GM21619 (cell line): ENCODE measurements around the gene UTS2.

Experiments
- ATAC-seq: cut with Tn5 transposase; IDR thresholded peaks from one replicate; pipeline ENCODE4 v1.9.1; 2021; ENCODE audit not compliant: unreplicated experiment

The UTS2 gene

GRCh38 chr1:7863756-7864328 is 11.0 kb upstream of the UTS2 start:
- no peak for ATAC-seq

- ATAC-seq = no peak
Observed at GRCh38 chr1:7862211-7863060, 9.6 kb upstream of the UTS2 start.

- no peak for ATAC-seq
Observed at GRCh38 chr1:7861452-7861851, 8.6 kb upstream of the UTS2 start.

DNA sequence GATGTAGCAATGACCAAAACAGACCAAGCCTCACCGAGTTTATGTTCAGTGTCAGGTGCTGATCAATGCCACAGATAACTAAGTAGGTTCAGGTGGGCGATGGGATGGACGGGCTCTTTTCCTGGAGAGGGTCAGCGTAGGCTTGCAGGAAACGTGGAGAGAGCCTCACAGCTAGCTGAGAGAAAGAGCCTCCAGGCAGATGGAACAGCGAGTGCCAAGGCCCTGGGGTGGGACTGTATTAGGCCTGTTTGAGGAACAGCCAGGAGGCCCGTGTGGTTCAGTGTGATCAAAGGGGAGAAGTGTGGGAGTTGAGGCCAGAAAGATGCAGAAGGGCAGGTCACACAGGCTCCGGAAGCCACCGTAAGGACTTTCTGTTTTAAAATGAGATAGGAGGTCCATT is 7.3 kb upstream of the UTS2 start:
- no peak for ATAC-seq

DNA sequence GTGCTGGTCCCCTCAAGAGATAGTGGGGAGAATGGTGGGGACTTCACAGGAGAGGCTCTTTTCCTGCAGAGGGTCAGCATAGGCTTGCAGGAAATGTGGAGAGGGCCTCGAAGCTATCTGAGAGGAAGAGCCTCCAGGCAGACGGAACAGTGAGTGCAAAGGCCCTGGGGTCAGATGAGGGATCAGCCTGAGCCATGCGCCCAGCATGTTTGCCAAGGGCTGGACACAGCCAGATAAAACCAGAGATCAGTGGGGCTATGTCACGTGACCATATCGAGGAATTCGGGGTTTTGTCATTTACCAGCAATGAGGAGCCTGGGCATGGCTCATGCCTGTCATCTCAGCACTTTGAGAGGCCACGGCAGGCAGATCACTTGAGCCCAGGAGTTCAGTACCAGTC is 6.5 kb upstream of the UTS2 start:
- ATAC-seq = no peak

- ATAC-seq = no peak
Observed at GRCh38 chr1:7857985-7858384, 5.1 kb upstream of the UTS2 start.

DNA sequence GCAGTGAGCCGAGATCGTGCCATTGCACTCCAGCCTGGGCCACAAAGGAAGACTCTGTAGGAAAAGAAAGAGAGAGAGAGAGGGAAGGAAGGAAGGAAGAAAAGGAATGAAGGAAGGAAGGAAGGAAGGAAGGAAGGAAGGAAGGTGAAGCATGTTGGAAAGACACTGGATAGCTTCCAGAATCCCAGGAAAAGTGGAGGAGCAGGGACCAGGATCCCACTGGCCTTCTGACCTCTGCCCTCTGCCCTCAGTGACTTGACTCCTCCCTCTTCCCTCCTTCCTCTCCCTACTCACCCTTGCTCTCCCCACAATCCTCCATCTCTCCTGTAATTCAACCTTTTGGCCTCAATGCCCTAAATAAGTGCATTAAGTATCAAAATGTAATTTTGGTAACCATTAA is 4.1 kb upstream of the UTS2 start:
- ATAC-seq = no peak

DNA sequence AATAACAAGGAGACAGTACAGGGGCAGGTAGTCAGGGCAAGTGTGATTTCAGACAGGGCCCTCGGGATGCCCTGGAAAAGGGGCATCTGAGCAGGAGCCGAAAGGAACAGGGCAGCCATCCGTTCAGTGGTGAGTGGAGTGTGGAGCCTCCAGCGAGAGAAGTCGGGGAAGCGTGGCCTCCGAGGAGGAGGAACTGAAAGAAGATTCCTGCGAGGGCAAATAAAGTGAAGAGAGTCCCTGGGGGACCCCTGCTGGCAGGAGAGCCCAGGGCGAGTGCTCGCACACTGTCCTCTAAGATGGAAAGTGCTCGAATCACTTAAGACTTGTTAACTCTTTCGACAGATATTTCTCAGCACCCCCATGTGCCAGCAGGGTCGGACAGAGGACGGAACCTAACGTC is 3.5 kb upstream of the UTS2 start:
- no peak for ATAC-seq

DNA sequence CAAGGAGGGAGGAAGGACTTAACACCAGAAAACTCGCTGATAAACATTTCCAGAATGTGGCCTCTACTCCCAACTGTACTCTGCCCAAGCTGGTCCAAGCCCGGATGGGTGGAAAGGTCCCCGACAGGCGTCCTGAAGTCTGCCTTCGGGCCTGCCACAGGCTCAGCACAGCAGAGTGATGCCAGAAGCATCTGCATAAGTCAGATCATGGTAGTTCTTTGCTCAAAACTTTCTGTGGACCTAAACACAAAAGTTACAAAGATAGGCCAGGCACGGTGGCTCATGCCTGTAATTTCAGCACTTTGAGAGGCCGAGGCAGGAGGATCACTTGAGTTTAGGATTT is 790 bp upstream of the UTS2 start:
- no peak for ATAC-seq

DNA sequence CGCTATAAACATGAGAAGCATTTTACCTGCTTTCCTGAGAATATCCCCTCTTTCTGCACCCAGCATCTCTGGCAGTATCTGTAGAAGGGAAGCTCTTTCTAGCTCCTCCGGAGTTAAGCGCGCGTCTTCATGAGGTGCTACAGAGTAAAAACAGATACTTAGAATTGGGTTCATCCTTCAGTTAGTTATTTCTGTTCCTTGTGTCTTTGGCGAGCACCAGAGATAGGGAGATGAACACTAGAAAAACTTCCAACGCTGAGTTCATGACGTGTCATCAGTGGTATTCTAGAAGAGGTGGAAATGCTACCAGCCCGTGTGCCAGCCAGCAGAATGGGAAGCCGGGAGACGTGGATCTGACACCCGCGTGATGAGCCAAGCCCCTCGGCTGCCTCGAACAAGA is 2.1 kb downstream of the UTS2 start:
- no peak for ATAC-seq

GRCh38 chr1:7847599-7847998 is 5.3 kb downstream of the UTS2 start:
- no peak for ATAC-seq

DNA sequence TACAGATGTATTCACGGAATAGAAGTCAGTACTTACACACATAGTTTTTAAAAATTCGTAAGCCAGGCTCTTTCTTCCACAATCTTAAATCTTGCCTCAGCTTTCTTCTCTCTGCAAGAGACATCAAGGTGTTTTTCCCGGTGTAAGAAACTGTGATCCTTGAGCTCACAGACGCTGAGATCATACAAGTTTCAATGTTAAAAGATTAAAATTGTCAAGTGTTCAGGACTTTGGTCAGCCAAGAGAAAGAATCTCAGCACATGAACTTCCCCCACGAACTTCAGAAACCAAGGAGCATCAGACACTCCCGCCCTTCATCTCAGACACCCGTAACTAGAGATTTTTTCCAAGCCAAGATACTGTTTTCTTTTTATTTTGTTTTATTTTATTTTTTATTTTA is 6.2 kb downstream of the UTS2 start:
- ATAC-seq = no peak

DNA sequence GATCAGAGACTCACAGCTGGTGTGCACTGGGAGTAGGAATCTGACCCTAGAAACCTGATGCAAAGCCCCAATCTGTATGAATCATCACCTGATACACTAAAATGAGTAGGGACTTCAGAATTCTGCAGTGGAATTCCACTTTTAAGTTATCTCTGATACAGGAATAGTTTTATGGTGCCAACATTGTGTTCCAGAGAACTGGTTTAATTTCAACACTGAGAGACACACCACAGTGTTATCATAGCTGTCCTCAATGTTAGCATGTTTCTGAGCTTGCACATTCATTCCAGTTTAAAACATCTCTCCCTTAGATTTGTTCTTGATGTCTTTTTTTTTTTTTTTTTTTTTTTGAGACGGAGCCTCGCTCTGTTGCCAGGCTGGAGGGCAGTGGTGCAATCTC is 7.1 kb downstream of the UTS2 start:
- ATAC-seq = no peak

DNA sequence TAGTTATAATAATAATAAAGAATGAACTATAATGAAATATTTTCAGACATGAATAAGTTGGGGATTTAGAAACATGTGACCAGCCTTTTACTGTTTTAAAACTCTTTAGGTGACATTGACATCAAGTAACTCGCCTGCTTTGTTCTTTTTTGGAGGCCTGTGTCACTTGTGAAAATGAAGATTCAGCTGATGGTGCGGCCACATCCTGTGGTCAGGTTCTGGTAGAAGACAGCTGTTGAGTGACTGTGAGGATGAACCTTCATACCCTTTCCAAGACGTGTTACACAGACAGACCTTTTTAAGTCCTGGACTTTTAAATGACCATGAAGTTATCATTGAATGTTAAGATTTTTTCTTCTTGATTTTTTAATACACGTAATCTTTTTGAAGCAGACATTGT is 10.3 kb downstream of the UTS2 start:
- ATAC-seq = no peak

- no peak for ATAC-seq
Observed at GRCh38 chr1:7839526-7839925, 13.3 kb downstream of the UTS2 start.

GRCh38 chr1:7838714-7839113 is 14.2 kb downstream of the UTS2 start:
- no peak for ATAC-seq

DNA sequence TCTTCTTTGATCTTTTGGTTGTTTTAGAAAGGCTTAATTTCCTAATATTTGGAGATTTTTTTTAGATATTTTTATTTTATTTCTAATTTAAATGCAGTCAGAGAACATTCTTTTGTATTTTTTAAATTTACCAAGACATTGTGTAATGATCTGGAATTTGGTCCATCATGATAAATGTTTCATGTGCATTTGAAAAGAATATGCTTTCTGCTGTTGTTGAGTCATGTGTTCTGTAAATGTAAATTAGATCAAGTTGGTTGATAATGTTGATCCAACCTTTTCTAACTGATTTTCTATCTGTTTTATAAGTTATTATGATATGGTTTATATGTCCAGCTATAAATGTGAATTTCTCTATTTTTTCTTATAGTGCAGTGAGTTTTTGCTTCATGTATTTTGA is 19.8 kb downstream of the UTS2 start:
- no peak for ATAC-seq

GRCh38 chr1:7831458-7831857 is 21.4 kb downstream of the UTS2 start:
- no peak for ATAC-seq

- no peak for ATAC-seq
Observed at GRCh38 chr1:7827126-7827955, 25.5 kb downstream of the UTS2 start.

- ATAC-seq = no peak
Observed at GRCh38 chr1:7826363-7826762, 26.5 kb downstream of the UTS2 start.

- no peak for ATAC-seq
Observed at GRCh38 chr1:7824701-7825100, 28.2 kb downstream of the UTS2 start.

DNA sequence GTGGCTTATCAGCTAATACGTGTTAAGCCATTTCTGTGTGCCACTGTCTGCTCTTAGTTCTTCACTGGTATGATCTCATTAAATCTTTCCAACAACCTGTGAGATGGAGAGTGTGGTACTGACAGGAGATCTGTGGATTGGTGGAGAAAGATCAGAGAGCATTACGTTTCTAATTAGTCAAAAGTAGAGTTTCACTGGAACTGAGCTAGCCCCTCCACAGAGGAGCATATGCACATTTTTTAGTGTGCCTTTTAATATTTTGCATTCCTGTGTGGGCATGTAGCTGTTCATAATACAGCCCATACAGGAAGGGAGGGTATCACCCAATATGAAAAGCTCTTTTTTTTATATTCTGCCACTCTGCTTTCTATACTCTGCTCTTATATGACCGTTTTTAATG is 31.6 kb downstream of the UTS2 start:
- ATAC-seq = no peak
